ENCODE results near the gene PCDH11Y. TPM values are rescaled to one million over a fixed set of nuclear protein-coding genes. Genes with fewer than 3 reads are reported as not detected.
"Not testable (repeated sequence)": the region's sequence is repeated elsewhere in the genome, so short reads cannot be mapped to it uniquely, and the experiment has no call there.

The PCDH11Y gene
- polyA plus RNA-seq, 1 donor from 2014 or later = 0.64 TPM

DNA sequence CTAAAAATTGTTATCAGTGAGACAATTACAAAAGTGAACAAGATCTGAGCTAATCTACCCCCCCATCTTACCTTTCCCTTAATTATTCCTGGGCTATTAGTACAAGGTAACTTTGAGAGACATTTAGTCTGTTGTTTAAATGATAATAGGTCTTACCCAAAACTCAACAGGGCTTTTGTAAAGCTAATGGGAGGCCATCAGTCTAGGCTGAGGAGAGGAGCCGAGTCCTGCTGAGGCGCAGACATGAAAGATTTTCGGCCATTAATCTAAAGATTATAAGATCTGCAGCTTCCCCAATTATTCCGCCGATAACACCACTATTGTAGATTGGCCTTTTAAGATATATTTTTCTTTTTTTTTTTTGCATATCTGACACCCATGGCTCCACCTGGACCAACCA lies 708.6 kb downstream of the PCDH11Y start:
- H3K27ac ChIP-seq (ENCODE audit: low read length); H3K9me3 ChIP-seq (ENCODE audit: low read length); H3F3A ChIP-seq (ENCODE audit: insufficient read depth, low read length, poor library complexity, severe bottlenecking); H2AFZ ChIP-seq (ENCODE audit: low read depth, low read length); H3K36me3 ChIP-seq (ENCODE audit: insufficient read depth, low read length); H3K4me3 ChIP-seq (ENCODE audit: low read length); H3K9ac ChIP-seq (ENCODE audit: low read length); H4K20me1 ChIP-seq (ENCODE audit: insufficient read depth); H3K4me2 ChIP-seq (ENCODE audit: low read length); H3K27me3 ChIP-seq (ENCODE audit: insufficient read depth, low read depth, low read length); H3K79me2 ChIP-seq (replicated peaks; ENCODE audit: insufficient read depth, low read length); H3K9me2 ChIP-seq (ENCODE audit: insufficient read depth, low read length): not testable (repeated sequence)

GRCh38 chrY:5709788-5710381 lies 709.8 kb downstream of the PCDH11Y start:
- not testable (repeated sequence) for H3K27me3 ChIP-seq (ENCODE audit: insufficient read depth, low read depth, low read length); H3K79me2 ChIP-seq (replicated peaks; ENCODE audit: insufficient read depth, low read length); H3K36me3 ChIP-seq (ENCODE audit: insufficient read depth, low read length); H2AFZ ChIP-seq (ENCODE audit: low read depth, low read length); H3K9ac ChIP-seq (ENCODE audit: low read length); H3K9me3 ChIP-seq (ENCODE audit: low read length); H3K9me2 ChIP-seq (ENCODE audit: insufficient read depth, low read length); H3K27ac ChIP-seq (ENCODE audit: low read length); H4K20me1 ChIP-seq (ENCODE audit: insufficient read depth); H3K4me2 ChIP-seq (ENCODE audit: low read length); H3K4me3 ChIP-seq (ENCODE audit: low read length); H3F3A ChIP-seq (ENCODE audit: insufficient read depth, low read length, poor library complexity, severe bottlenecking)

GRCh38 chrY:5761403-5761802 lies 761.3 kb downstream of the PCDH11Y start:
- H2AFZ ChIP-seq (ENCODE audit: low read depth, low read length); H3K9me2 ChIP-seq (ENCODE audit: insufficient read depth, low read length); H3K4me2 ChIP-seq (ENCODE audit: low read length); H3K9ac ChIP-seq (ENCODE audit: low read length); H3K36me3 ChIP-seq (ENCODE audit: insufficient read depth, low read length); H3F3A ChIP-seq (ENCODE audit: insufficient read depth, low read length, poor library complexity, severe bottlenecking); H3K4me3 ChIP-seq (ENCODE audit: low read length); H3K79me2 ChIP-seq (replicated peaks; ENCODE audit: insufficient read depth, low read length); H3K27ac ChIP-seq (ENCODE audit: low read length); H3K27me3 ChIP-seq (ENCODE audit: insufficient read depth, low read depth, low read length); H3K9me3 ChIP-seq (ENCODE audit: low read length); H4K20me1 ChIP-seq (ENCODE audit: insufficient read depth): not testable (repeated sequence)

DNA sequence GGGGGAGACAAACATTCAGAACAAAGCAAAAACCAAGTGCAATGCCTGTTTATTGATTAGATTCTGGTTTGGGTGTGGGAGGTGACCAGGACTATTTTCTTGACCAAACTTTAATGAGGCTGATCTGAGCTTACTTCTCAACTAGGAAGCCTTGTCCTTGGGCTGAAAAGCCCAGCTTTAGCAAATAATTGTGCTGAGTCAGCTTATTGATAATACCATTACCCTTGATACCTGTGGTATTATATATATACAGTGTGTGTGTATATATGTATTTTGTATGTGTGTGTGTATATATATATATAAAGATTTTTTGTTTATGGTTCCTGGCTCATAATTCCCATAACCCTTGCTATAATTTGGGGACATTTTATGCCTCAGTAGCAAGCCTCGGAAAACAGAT lies 776.4 kb downstream of the PCDH11Y start:
- not testable (repeated sequence) for H3K79me2 ChIP-seq (replicated peaks; ENCODE audit: insufficient read depth, low read length); H3F3A ChIP-seq (ENCODE audit: insufficient read depth, low read length, poor library complexity, severe bottlenecking); H3K36me3 ChIP-seq (ENCODE audit: insufficient read depth, low read length); H3K9me3 ChIP-seq (ENCODE audit: low read length); H2AFZ ChIP-seq (ENCODE audit: low read depth, low read length); H3K9me2 ChIP-seq (ENCODE audit: insufficient read depth, low read length); H3K27ac ChIP-seq (ENCODE audit: low read length); H3K27me3 ChIP-seq (ENCODE audit: insufficient read depth, low read depth, low read length); H3K4me2 ChIP-seq (ENCODE audit: low read length); H3K9ac ChIP-seq (ENCODE audit: low read length); H4K20me1 ChIP-seq (ENCODE audit: insufficient read depth); H3K4me3 ChIP-seq (ENCODE audit: low read length)

Small RNA genes lying within 50 kb of the gene (small RNA-seq; reads per million reads assigned to genes)
- gene RNU2-57P (0 to 0.24 (median 0) reads per million in 3 experiments), gene SNX3P1Y (0 reads per million in 3 experiments)

Measured in neural cell (in vitro differentiated cells).